AG04450 (cell line): ENCODE data around the gene ZNF219. TPM values are rescaled to one million over a fixed set of nuclear protein-coding genes. Genes with fewer than 3 reads are reported as not detected.
A peak's percentile ranks its signal among the peaks of the same experiment; 100 is the strongest.

Source experiments
- CTCF ChIA-PET: fragments of 300-600, 350-600 bp; formaldehyde crosslinking; extraction: SDS; loops from one replicate; lab custom pipeline; 2022; ENCODE audit warnings: antibody characterized with exemption, inconsistent platforms; lab: Charles Lee
- POLR2A ChIA-PET: fragments of 350-600 bp; formaldehyde crosslinking; extraction: SDS; loops from one replicate; lab custom pipeline; 2021; ENCODE audit warnings: antibody characterized with exemption, inconsistent platforms; lab: Yijun Ruan, JAX
- DNase-seq: peaks from one replicate; pipeline ENCODE4 v3.0.0-alpha.2; 2011; ENCODE audit warnings: low read depth, low spot score
- H3K27ac ChIP-seq: one replicate; pipeline ENCODE4 v1.5.1; 2012; ENCODE audit warnings: low read depth, low read length, control low read depth
- H3K27me3 ChIP-seq: one replicate; pipeline ENCODE4 v1.6.0; 2012; ENCODE audit warnings: low read length; ENCODE audit not compliant: control insufficient read depth, insufficient read depth
- H3K4me3 ChIP-seq: 2 replicates; pipeline ENCODE4 v1.5.1; 2011; ENCODE audit warnings: mild to moderate bottlenecking, low read depth, low read length, control low read depth
- H3K9me3 ChIP-seq: 2 replicates; pipeline ENCODE4 v1.5.1; 2012; ENCODE audit warnings: low read length; ENCODE audit not compliant: control insufficient read depth, insufficient read depth
- CTCF ChIP-seq: IDR thresholded peaks from 2 replicates; pipeline ENCODE4 v1.5.1; 2011; ENCODE audit warnings: low read depth, low read length, control low read depth, inconsistent platforms
- polyA plus RNA-seq: library from polyadenylated mRNA; depleted of rRNA; stranded (reverse); fragments of >200 nt; gene quantifications from 2 replicates; pipeline ENCODE4 v1.2.3, GENCODE V29; 2011

The ZNF219 gene
- polyA plus RNA-seq, 1 experiment, result 3.9 TPM

- POLR2A ChIA-PET, result no interaction called here
- Histone ChIP-seq H3K27ac (peak within 1 kb of the TSS; percentile 52), H3K9me3 (no peaks in the 10 kb centered on the region), H3K27me3 (no peaks in the 10 kb centered on the region), H3K4me3 (no peak within 1 kb of the TSS)
- TF ChIP-seq CTCF, result peak; percentile 32
- CTCF ChIA-PET, result interaction anchor here (0.7 to 2.2 kb wide), 4 partner anchors 10 to 45 kb away, joined by 3 to 14 read pairs (median 6); no protein-coding TSS in a partner anchor
- no peak for DNase-seq
These were observed 40.4 kb downstream of the ZNF219 start, which contains the start of gene RNASE8 for GRCh38 chr14:21057803-21058675. RNASE8 (plus strand) TSS chr14:21057822; CDS start chr14:21057893, 71 bp downstream.

- ChIA-PET CTCF (interaction anchor here (1.0 to 2.4 kb wide), 5 partner anchors 16 to 79 kb away, joined by 3 to 7 read pairs (median 3); no protein-coding TSS in a partner anchor), POLR2A (no interaction called here)
- H3K27me3 ChIP-seq, result peaks cover 3% of the 10 kb centered on the region
- no peak for TF ChIP-seq CTCF
- no peak overlapping the region for H3K4me3 ChIP-seq
- no peak for DNase-seq
- no peak overlapping the region for H3K27ac ChIP-seq
- no peaks in the 10 kb centered on the region for H3K9me3 ChIP-seq
These were observed 41.8 kb downstream of the ZNF219 start for GRCh38 chr14:21056520-21057163.

DNA sequence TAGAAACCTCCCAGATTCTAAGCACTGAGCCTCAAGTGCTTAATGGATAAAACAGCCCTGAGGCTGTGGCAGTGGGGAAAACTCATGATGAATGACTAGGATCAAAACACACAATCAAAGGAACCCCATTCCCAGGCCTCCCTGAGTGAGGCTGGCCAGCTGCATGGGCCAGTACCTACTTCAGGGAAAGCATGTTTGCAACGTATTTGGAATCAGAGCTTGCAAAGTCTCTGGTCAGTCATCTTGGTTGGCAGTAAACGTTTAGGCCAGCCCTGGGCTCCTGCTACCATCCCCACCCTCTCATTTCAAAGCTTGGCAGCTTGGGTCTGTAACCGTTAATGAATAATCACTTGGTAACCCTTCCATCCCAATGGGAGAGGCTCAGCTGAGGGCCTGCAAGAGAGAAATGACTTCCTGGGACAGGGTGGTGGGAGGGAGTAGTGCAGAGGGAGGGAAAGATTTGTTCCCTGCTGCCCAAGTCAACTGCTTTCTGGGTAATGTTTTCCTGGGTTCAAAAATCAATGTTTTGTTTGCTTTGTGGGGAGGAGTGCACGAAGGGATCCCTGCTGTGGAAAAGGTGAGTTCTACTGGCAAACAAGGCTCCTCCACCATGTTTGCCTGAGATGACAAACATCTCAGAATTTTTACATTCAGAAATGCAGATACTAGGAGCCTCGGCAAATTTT is 42.9 kb downstream of the ZNF219 start:
- no peak for TF ChIP-seq CTCF
- ChIA-PET POLR2A (no interaction called here), CTCF (interaction anchor here (1.1 to 2.4 kb wide), 2 partner anchors 10 to 41 kb away, joined by 3 to 7 read pairs; no protein-coding TSS in a partner anchor)
- no peak for DNase-seq
- Histone ChIP-seq H3K27ac (no peak overlapping the region), H3K4me3 (no peak overlapping the region), H3K27me3 (peaks cover 3% of the 10 kb centered on the region), H3K9me3 (no peaks in the 10 kb centered on the region)

DNA sequence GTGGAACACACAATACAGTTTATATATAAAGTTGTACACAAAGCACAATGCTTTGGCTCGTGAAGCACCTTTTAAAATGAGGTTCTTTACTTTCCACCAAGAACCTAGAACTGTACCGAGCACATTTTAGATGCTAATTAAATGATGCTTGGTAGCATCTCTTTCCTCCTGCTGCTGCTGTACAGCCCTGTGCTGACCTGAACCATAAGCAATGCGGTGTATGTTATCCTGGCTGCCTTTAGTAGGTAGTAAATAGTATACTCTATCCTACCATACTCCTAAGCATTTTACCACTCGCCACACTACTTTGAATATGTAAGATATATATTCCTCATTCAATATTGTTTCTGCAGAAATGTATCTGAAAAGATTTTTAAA is 43.7 kb downstream of the ZNF219 start:
- Histone ChIP-seq H3K27me3 (peaks cover 3% of the 10 kb centered on the region), H3K9me3 (no peaks in the 10 kb centered on the region), H3K27ac (no peak overlapping the region), H3K4me3 (no peak overlapping the region)
- ChIA-PET CTCF (interaction anchor here (2.4 kb wide), 1 partner anchor 40 kb away, joined by 7 read pairs; no protein-coding TSS in a partner anchor), POLR2A (no interaction called here)
- no peak for TF ChIP-seq CTCF
- no peak for DNase-seq
